Osteoblast (primary cell): Measurements from ENCODE around the gene AKAP7. TPM values are rescaled to one million over a fixed set of nuclear protein-coding genes. Genes with fewer than 3 reads are reported as not detected.

Experiments used
- DNase-seq: peaks from one replicate; pipeline ENCODE4 v3.0.0; 2011; ENCODE audit warnings: low spot score, mixed read lengths; ENCODE audit not compliant: insufficient read length; ENCODE audit errors: missing footprints
- H2AFZ ChIP-seq: 2 replicates; pipeline ENCODE4 v1.6.0; 2011; ENCODE audit warnings: mild to moderate bottlenecking, low read length
- H3K27ac ChIP-seq: 2 replicates; pipeline ENCODE4 v1.5.1; 2011; ENCODE audit warnings: mild to moderate bottlenecking, low read depth, low read length, moderate library complexity
- H3K27me3 ChIP-seq: 2 replicates; pipeline ENCODE4 v1.6.0; 2012; ENCODE audit warnings: mild to moderate bottlenecking, control low read depth, inconsistent platforms, low read length, moderate library complexity; ENCODE audit not compliant: insufficient read depth
- H3K36me3 ChIP-seq: 2 replicates; pipeline ENCODE4 v1.5.1; 2011; ENCODE audit warnings: mild to moderate bottlenecking, low read length, control low read depth, moderate library complexity; ENCODE audit not compliant: insufficient read depth
- H3K4me1 ChIP-seq: 2 replicates; pipeline ENCODE4 v1.5.1; 2011; ENCODE audit warnings: mild to moderate bottlenecking, low read length, control low read depth, moderate library complexity; ENCODE audit not compliant: insufficient read depth
- H3K4me2 ChIP-seq: 2 replicates; pipeline ENCODE4 v1.6.0; 2011; ENCODE audit warnings: mild to moderate bottlenecking, low read length; ENCODE audit not compliant: insufficient read depth
- H3K4me3 ChIP-seq: fragments of 200-600 bp; sonication (generic); 3 replicates; pipeline ENCODE4 v1.5.1; 2012; ENCODE audit warnings: mild to moderate bottlenecking, low read length, inconsistent platforms; ENCODE audit not compliant: insufficient read depth
- H3K79me2 ChIP-seq: 2 replicates; pipeline ENCODE4 v1.6.0; 2012; ENCODE audit warnings: mild to moderate bottlenecking, low read length, control low read depth, inconsistent platforms; ENCODE audit not compliant: insufficient read depth
- H3K9me3 ChIP-seq: 2 replicates; pipeline ENCODE4 v1.5.1; 2011; ENCODE audit warnings: low read depth, low read length, control low read depth
- H4K20me1 ChIP-seq: 2 replicates; pipeline ENCODE4 v1.6.0; 2012; ENCODE audit warnings: mild to moderate bottlenecking, low read length, control low read depth; ENCODE audit not compliant: insufficient read depth
- CTCF ChIP-seq: IDR thresholded peaks from 2 replicates; pipeline ENCODE4 v1.5.1; 2011; ENCODE audit warnings: mild to moderate bottlenecking, low read depth, low read length, moderate library complexity; ENCODE audit errors: extremely low read depth
- total RNA-seq: library from RNA; depleted of rRNA; stranded (reverse); fragments of >200 nt; gene quantifications from 2 replicates; pipeline ENCODE4 v1.2.3, GENCODE V29; 2012

AKAP7 gene
- total RNA-seq, 1 donor: 4.0 TPM

- Histone ChIP-seq H3K4me3 (no peak overlapping the region), H3K9me3 (no peaks in the 10 kb centered on the region), H3K36me3 (no peaks in the 10 kb centered on the region), H2AFZ (no peak overlapping the region), H3K4me2 (no peak overlapping the region), H3K27ac (no peak overlapping the region), H3K4me1 (no peaks in the 10 kb centered on the region), H4K20me1 (no peaks in the 10 kb centered on the region), H3K79me2 (no peaks in the 10 kb centered on the region), H3K27me3 (no peaks in the 10 kb centered on the region)
- no peak for TF ChIP-seq CTCF
- DNase-seq: no peak
These were observed 17.4 kb upstream of the AKAP7 start for GRCh38 chr6:131117878-131118277.

GRCh38 chr6:131122007-131122406 lies 13.3 kb upstream of the AKAP7 start:
- H3K9me3 ChIP-seq: no peaks in the 10 kb centered on the region
- DNase-seq: no peak
- no peaks in the 10 kb centered on the region for H4K20me1 ChIP-seq
- no peaks in the 10 kb centered on the region for H3K79me2 ChIP-seq
- H3K4me1 ChIP-seq: no peaks in the 10 kb centered on the region
- TF ChIP-seq CTCF: no peak
- no peak overlapping the region for H2AFZ ChIP-seq
- no peak overlapping the region for H3K27ac ChIP-seq
- H3K4me3 ChIP-seq: no peak overlapping the region
- no peaks in the 10 kb centered on the region for H3K36me3 ChIP-seq
- H3K4me2 ChIP-seq: no peak overlapping the region
- H3K27me3 ChIP-seq: no peaks in the 10 kb centered on the region

- Histone ChIP-seq H3K9me3 (no peaks in the 10 kb centered on the region), H3K4me2 (no peak overlapping the region), H3K27me3 (no peaks in the 10 kb centered on the region), H3K36me3 (no peaks in the 10 kb centered on the region), H3K27ac (no peak overlapping the region), H4K20me1 (no peaks in the 10 kb centered on the region), H3K4me3 (no peak overlapping the region), H3K4me1 (no peaks in the 10 kb centered on the region), H3K79me2 (no peaks in the 10 kb centered on the region), H2AFZ (no peak overlapping the region)
- DNase-seq: no peak
- TF ChIP-seq CTCF: no peak
These were observed 12.8 kb upstream of the AKAP7 start for GRCh38 chr6:131122516-131122915.

- no peak for DNase-seq
- Histone ChIP-seq H3K4me2 (no peak overlapping the region), H3K9me3 (no peaks in the 10 kb centered on the region), H2AFZ (no peak overlapping the region), H4K20me1 (no peaks in the 10 kb centered on the region), H3K27me3 (no peaks in the 10 kb centered on the region), H3K36me3 (no peaks in the 10 kb centered on the region), H3K4me1 (no peaks in the 10 kb centered on the region), H3K27ac (no peak overlapping the region), H3K4me3 (no peak overlapping the region), H3K79me2 (no peaks in the 10 kb centered on the region)
- TF ChIP-seq CTCF: no peak
These were observed 10.8 kb upstream of the AKAP7 start for GRCh38 chr6:131124336-131125071.
